HS-5 (cell line): ENCODE data around the gene NACC1.
"Not testable (repeated sequence)": the region's sequence is repeated elsewhere in the genome, so short reads cannot be mapped to it uniquely, and the experiment has no call there.

ENCODE experiments used
- DNase-seq: peaks from one replicate; pipeline ENCODE4 v3.0.0-alpha.2; 2012; ENCODE audit warnings: low read depth

Gene NACC1

GRCh38 chr19:13146763-13147563 lies 28.9 kb downstream of the NACC1 start:
- DNase-seq, result no peak

- DNase-seq, result not testable (repeated sequence)
These were observed 31.1 kb downstream of the NACC1 start for GRCh38 chr19:13149173-13149627.

GRCh38 chr19:13149628-13150186 lies 31.6 kb downstream of the NACC1 start:
- no peak for DNase-seq

GRCh38 chr19:13150187-13150930 lies 32.3 kb downstream of the NACC1 start, which contains the start of the genes IER2 and STX10:
IER2 (plus strand) TSS chr19:13150411; CDS start chr19:13153187, 2,776 bp downstream.
STX10 (minus strand) TSS chr19:13150375; CDS start chr19:13150173, 202 bp downstream.
- peak; percentile 87 for DNase-seq

GRCh38 chr19:13150931-13151604 lies 33.0 kb downstream of the NACC1 start:
- DNase-seq, result no peak

GRCh38 chr19:13151605-13152355 lies 33.7 kb downstream of the NACC1 start:
- DNase-seq, result peak; percentile 87

GRCh38 chr19:13152356-13152973 lies 34.4 kb downstream of the NACC1 start:
- DNase-seq, result no peak

- peak; percentile 96 for DNase-seq
These were observed 35.0 kb downstream of the NACC1 start for GRCh38 chr19:13152974-13153568.

- no peak for DNase-seq
These were observed 35.6 kb downstream of the NACC1 start for GRCh38 chr19:13153569-13154240.

- peak; percentile 83 for DNase-seq
These were observed 36.2 kb downstream of the NACC1 start for GRCh38 chr19:13154241-13154778.

- no peak for DNase-seq
These were observed 36.9 kb downstream of the NACC1 start for GRCh38 chr19:13154911-13155471.

GRCh38 chr19:13155472-13156359 lies 37.7 kb downstream of the NACC1 start:
- no peak for DNase-seq

GRCh38 chr19:13159713-13160112 lies 41.6 kb downstream of the NACC1 start:
- no peak for DNase-seq

- no peak for DNase-seq
These were observed 42.5 kb downstream of the NACC1 start for GRCh38 chr19:13160557-13160956.

- DNase-seq, result peak; percentile 88
These were observed 44.9 kb downstream of the NACC1 start for GRCh38 chr19:13162724-13163608.

- DNase-seq, result no peak
These were observed 45.7 kb downstream of the NACC1 start for GRCh38 chr19:13163609-13164342.
